Smooth muscle cell (in vitro differentiated cells): ENCODE data around the gene SYT7. TPM values are rescaled to one million over a fixed set of nuclear protein-coding genes. Genes with fewer than 3 reads are reported as not detected.

Experiments used
- DNase-seq: peaks from one replicate; lab custom pipeline; 2025; ENCODE audit not compliant: unreplicated experiment; lab: John Stamatoyannopoulos, UW
- H2AFZ ChIP-seq: fragments of 200-600 bp; sonication (generic); 2 replicates; pipeline ENCODE4 v1.6.0; 2016; ENCODE audit warnings: antibody characterized with exemption, low read depth, mild to moderate bottlenecking
- H3F3A ChIP-seq: fragments of 200-600 bp; sonication (generic); 2 replicates; pipeline ENCODE4 v1.6.0; 2017; ENCODE audit warnings: antibody characterized with exemption, low read depth
- H3K27ac ChIP-seq: fragments of 200-600 bp; sonication (generic); 2 replicates; pipeline ENCODE4 v1.5.1; 2016; ENCODE audit warnings: low read depth, mild to moderate bottlenecking
- H3K27me3 ChIP-seq: fragments of 200-600 bp; sonication (generic); 2 replicates; pipeline ENCODE4 v1.6.1; 2016; ENCODE audit warnings: low read depth, mild to moderate bottlenecking
- H3K36me3 ChIP-seq: fragments of 200-600 bp; sonication (generic); 2 replicates; pipeline ENCODE4 v1.5.1; 2016; ENCODE audit warnings: low read depth
- H3K4me1 ChIP-seq: fragments of 200-600 bp; sonication (generic); 2 replicates; pipeline ENCODE4 v1.5.1; 2016; ENCODE audit warnings: low read depth
- H3K4me2 ChIP-seq: fragments of 200-600 bp; sonication (generic); 2 replicates; pipeline ENCODE4 v1.6.0; 2016; ENCODE audit warnings: mild to moderate bottlenecking
- H3K4me3 ChIP-seq: fragments of 200-600 bp; sonication (generic); 2 replicates; pipeline ENCODE4 v1.5.1; 2016; ENCODE audit warnings: mild to moderate bottlenecking
- H3K79me2 ChIP-seq: fragments of 200-600 bp; sonication (generic); 2 replicates; pipeline ENCODE4 v1.6.0; 2016; ENCODE audit warnings: low read depth, mild to moderate bottlenecking
- H3K9ac ChIP-seq: fragments of 200-600 bp; sonication (generic); 2 replicates; pipeline ENCODE4 v1.6.0; 2016; ENCODE audit warnings: low read depth
- H3K9me3 ChIP-seq: fragments of 200-600 bp; sonication (generic); replicated peaks from 2 replicates; pipeline ENCODE4 v1.5.1; 2016; ENCODE audit warnings: low read depth
- H4K20me1 ChIP-seq: fragments of 200-600 bp; sonication (generic); 2 replicates; pipeline ENCODE4 v1.6.0; 2016; ENCODE audit warnings: low read depth
- WGBS: methylation state at CpG from one replicate; pipeline ENCODE4 v1.1.7; 2016; ENCODE audit warnings: low lambda C conversion rate; 5-methylcytosine and 5-hydroxymethylcytosine counted together
- polyA plus RNA-seq: library from polyadenylated mRNA; unstranded; fragments of >200 nt; fragmentation: Nextera tagmentation; extraction: Ambion mirVana; gene quantifications from 2 replicates; pipeline ENCODE4 v1.2.1, GENCODE V29; 2016
- total RNA-seq: library from RNA; depleted of rRNA; stranded (reverse); fragments of >200 nt; gene quantifications from 2 replicates; pipeline ENCODE4 v1.2.3, GENCODE V29; 2014
- TF ChIP-seq, protein P1 (sequence below): fragments of 200-600 bp; sonication (generic); IDR thresholded peaks from 2 replicates; pipeline ENCODE4 v1.5.1; 2017; ENCODE audit warnings: borderline replicate concordance, mild to moderate bottlenecking, antibody characterized with exemption; ENCODE audit not compliant: insufficient read depth, poor library complexity, severe bottlenecking

Gene SYT7
- total and polyA plus RNA-seq, 2 experiments from 2014 or later = 0.79 to 4.0 TPM

- no peaks in the 10 kb centered on the region for H3K36me3 ChIP-seq
- no peak overlapping the region for H3K9ac ChIP-seq
- WGBS = 74% methylated on average over 10 of the region's 10 CpGs
- no peak overlapping the region for H2AFZ ChIP-seq
- H3K79me2 ChIP-seq = no peaks in the 10 kb centered on the region
- H3K9me3 ChIP-seq = no peaks in the 10 kb centered on the region
- TF ChIP-seq, protein P1, sequence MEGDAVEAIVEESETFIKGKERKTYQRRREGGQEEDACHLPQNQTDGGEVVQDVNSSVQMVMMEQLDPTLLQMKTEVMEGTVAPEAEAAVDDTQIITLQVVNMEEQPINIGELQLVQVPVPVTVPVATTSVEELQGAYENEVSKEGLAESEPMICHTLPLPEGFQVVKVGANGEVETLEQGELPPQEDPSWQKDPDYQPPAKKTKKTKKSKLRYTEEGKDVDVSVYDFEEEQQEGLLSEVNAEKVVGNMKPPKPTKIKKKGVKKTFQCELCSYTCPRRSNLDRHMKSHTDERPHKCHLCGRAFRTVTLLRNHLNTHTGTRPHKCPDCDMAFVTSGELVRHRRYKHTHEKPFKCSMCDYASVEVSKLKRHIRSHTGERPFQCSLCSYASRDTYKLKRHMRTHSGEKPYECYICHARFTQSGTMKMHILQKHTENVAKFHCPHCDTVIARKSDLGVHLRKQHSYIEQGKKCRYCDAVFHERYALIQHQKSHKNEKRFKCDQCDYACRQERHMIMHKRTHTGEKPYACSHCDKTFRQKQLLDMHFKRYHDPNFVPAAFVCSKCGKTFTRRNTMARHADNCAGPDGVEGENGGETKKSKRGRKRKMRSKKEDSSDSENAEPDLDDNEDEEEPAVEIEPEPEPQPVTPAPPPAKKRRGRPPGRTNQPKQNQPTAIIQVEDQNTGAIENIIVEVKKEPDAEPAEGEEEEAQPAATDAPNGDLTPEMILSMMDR = no peak
- H3K4me2 ChIP-seq = no peak overlapping the region
- no peak overlapping the region for H3K4me3 ChIP-seq
- H3K4me1 ChIP-seq = peaks cover 20% of the 10 kb centered on the region
- no peaks in the 10 kb centered on the region for H4K20me1 ChIP-seq
- no peak overlapping the region for H3K27ac ChIP-seq
- DNase-seq = no peak
- H3F3A ChIP-seq = no peaks in the 10 kb centered on the region
- peaks cover 32% of the 10 kb centered on the region for H3K27me3 ChIP-seq
These were observed 75.2 kb downstream of the SYT7 start for GRCh38 chr11:61505640-61506155.

DNA sequence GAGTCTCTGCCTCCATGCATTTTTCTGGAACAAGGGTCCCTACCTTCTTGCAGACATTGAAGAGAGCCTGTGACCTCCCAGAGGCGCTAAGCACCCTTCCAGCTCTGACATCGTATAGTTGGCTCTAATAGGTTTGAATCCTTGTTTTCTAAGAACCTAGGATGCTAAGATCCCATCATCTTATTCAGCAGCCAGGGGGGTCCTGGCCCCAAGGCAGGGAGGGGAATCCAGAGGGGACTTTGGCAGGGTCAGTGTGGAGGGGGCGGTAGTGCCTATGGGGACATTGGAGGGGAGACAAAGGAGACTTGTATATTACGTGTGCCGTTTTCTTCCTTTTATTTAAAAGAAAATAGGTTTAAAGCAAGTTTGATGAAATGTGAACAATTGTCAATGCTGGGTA, 75.8 kb downstream of the SYT7 start:
- no peak for DNase-seq
- Histone ChIP-seq H3K36me3 (no peaks in the 10 kb centered on the region), H3K4me3 (no peak overlapping the region), H3K27ac (no peak overlapping the region), H3K9ac (no peak overlapping the region), H3K27me3 (peaks cover 32% of the 10 kb centered on the region), H4K20me1 (no peaks in the 10 kb centered on the region), H3F3A (no peaks in the 10 kb centered on the region), H3K9me3 (no peaks in the 10 kb centered on the region), H2AFZ (no peak overlapping the region), H3K79me2 (no peaks in the 10 kb centered on the region), H3K4me1 (peaks cover 20% of the 10 kb centered on the region), H3K4me2 (no peak overlapping the region)
- TF ChIP-seq, protein P1 = no peak
- WGBS = 90% methylated on average over 5 of the region's 5 CpGs

- H3K4me1 ChIP-seq = peaks cover 15% of the 10 kb centered on the region
- no peak overlapping the region for H3K4me2 ChIP-seq
- no peaks in the 10 kb centered on the region for H3K79me2 ChIP-seq
- H3K9ac ChIP-seq = no peak overlapping the region
- H3K27ac ChIP-seq = no peak overlapping the region
- H3F3A ChIP-seq = no peaks in the 10 kb centered on the region
- WGBS = 82% methylated on average over 8 of the region's 8 CpGs
- H2AFZ ChIP-seq = no peak overlapping the region
- DNase-seq = no peak
- no peak overlapping the region for H3K4me3 ChIP-seq
- H4K20me1 ChIP-seq = no peaks in the 10 kb centered on the region
- no peaks in the 10 kb centered on the region for H3K36me3 ChIP-seq
- TF ChIP-seq, protein P1 = no peak
- no peaks in the 10 kb centered on the region for H3K9me3 ChIP-seq
- H3K27me3 ChIP-seq = peaks cover 29% of the 10 kb centered on the region
These were observed 77.6 kb downstream of the SYT7 start for GRCh38 chr11:61503135-61503770.

DNA sequence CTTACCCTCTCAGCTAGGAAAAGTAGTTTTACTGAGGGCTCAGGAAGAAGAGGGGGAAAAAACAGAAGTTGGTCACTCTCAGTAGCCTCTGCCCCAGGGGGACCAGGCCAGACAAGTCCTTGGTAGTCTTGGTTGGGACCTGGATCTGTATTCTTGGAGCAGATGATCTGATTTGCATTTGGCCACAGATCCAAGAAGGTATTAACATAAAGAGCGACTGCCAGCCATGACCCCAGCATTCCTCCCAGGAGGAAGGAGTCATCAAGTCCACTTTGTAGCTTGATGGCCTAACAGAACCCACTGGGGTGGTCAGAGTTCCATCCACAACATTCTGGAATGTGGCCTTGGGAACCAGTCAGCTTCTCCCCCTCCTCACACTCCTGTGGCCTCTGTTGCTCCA, 78.4 kb downstream of the SYT7 start:
- no peaks in the 10 kb centered on the region for H4K20me1 ChIP-seq
- no peak overlapping the region for H3K27ac ChIP-seq
- TF ChIP-seq, protein P1 = no peak
- H3K36me3 ChIP-seq = no peaks in the 10 kb centered on the region
- no peak overlapping the region for H3K9ac ChIP-seq
- H3F3A ChIP-seq = no peaks in the 10 kb centered on the region
- no peak overlapping the region for H3K4me3 ChIP-seq
- H3K4me2 ChIP-seq = no peak overlapping the region
- 92% methylated on average over 1 of the region's 1 CpG for WGBS
- H3K79me2 ChIP-seq = no peaks in the 10 kb centered on the region
- H2AFZ ChIP-seq = no peak overlapping the region
- peaks cover 10% of the 10 kb centered on the region for H3K4me1 ChIP-seq
- H3K9me3 ChIP-seq = no peaks in the 10 kb centered on the region
- no peak for DNase-seq
- peaks cover 22% of the 10 kb centered on the region for H3K27me3 ChIP-seq
